ENCODE measurements around the gene PLGRKT.
"Not testable (repeated sequence)": the region's sequence is repeated elsewhere in the genome, so short reads cannot be mapped to it uniquely, and the experiment has no call there.

DNA sequence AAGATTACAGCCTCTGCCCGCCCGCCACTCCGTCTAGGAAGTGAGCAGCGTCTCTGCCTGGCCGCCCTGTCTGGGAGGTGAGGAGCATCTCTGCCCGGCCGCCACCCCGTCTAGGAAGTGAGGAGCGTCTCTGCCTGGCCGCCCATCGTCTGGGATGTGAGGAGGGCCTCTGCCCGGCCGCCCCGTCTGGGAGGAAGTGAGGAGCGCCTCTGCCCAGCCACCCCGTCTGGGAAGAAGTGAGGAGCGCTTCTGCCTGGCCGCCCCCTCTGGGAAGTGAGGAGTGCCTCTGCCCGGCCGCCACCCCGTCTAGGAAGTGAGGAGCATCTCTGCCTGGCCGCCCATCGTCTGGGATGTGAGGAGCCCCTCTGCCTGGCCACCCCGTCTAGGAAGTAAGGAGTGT is 4.8 kb downstream of the PLGRKT start:
- not testable (repeated sequence) for TF ChIP-seq POLR2AphosphoS5 (IDR thresholded peaks at IDR 0.05)
- TF ChIP-seq, protein P1, sequence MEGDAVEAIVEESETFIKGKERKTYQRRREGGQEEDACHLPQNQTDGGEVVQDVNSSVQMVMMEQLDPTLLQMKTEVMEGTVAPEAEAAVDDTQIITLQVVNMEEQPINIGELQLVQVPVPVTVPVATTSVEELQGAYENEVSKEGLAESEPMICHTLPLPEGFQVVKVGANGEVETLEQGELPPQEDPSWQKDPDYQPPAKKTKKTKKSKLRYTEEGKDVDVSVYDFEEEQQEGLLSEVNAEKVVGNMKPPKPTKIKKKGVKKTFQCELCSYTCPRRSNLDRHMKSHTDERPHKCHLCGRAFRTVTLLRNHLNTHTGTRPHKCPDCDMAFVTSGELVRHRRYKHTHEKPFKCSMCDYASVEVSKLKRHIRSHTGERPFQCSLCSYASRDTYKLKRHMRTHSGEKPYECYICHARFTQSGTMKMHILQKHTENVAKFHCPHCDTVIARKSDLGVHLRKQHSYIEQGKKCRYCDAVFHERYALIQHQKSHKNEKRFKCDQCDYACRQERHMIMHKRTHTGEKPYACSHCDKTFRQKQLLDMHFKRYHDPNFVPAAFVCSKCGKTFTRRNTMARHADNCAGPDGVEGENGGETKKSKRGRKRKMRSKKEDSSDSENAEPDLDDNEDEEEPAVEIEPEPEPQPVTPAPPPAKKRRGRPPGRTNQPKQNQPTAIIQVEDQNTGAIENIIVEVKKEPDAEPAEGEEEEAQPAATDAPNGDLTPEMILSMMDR (IDR thresholded peaks at IDR 0.05): not testable (repeated sequence)
